IMR-90 (cell line): ENCODE data around the gene SNAP23. TPM values are rescaled to one million over a fixed set of nuclear protein-coding genes. Genes with fewer than 3 reads are reported as not detected.

Source experiments
- ATAC-seq: fragments of 200-7000 bp; cut with Tn5 transposase; 2 replicates; pipeline ENCODE4 v1.9.1; 2020; ENCODE audit warnings: low read depth, mild to moderate bottlenecking, moderate library complexity
- BruUV-seq: library from RNA; stranded (reverse); fragments of 400-500 nt; replicated peaks from 2 replicates; lab custom pipeline; 2021; lab: Mats Ljungman, UMichigan
- CTCF ChIA-PET: fragments of 300-600 bp; formaldehyde crosslinking; extraction: SDS; loops from one replicate; lab custom pipeline; 2021; ENCODE audit warnings: antibody characterized with exemption; lab: Yijun Ruan, JAX
- POLR2A ChIA-PET: fragments of 300-600 bp; sonication (Branson Sonifier 250); formaldehyde crosslinking; loops from one replicate; lab custom pipeline; 2022; ENCODE audit warnings: antibody characterized with exemption; ENCODE audit not compliant: unreplicated experiment; lab: Charles Lee
- DNase-seq: peaks from one replicate; pipeline ENCODE4 v3.0.0; 2013
- H2AFZ ChIP-seq: replicated peaks from 2 replicates; pipeline ENCODE3; 2013; ENCODE audit warnings: low read length, mild to moderate bottlenecking; ENCODE audit not compliant: poor library complexity
- H2AK5ac ChIP-seq: 2 replicates; pipeline ENCODE4 v1.6.1; 2013; ENCODE audit warnings: low read depth, low read length, inconsistent platforms
- H2AK9ac ChIP-seq: replicated peaks from 2 replicates; pipeline ENCODE3; 2013; ENCODE audit warnings: mild to moderate bottlenecking, low read depth, low read length, moderate library complexity; ENCODE audit not compliant: poor library complexity
- H2BK120ac ChIP-seq: 2 replicates; pipeline ENCODE4 v1.6.1; 2013; ENCODE audit warnings: low read depth, low read length, inconsistent platforms
- H2BK15ac ChIP-seq: 3 replicates; pipeline ENCODE4 v1.6.1; 2013; ENCODE audit warnings: low read depth, low read length, inconsistent platforms
- H2BK20ac ChIP-seq: 2 replicates; pipeline ENCODE4 v1.6.1; 2013; ENCODE audit warnings: low read depth, mild to moderate bottlenecking, inconsistent platforms, low read length, moderate library complexity
- H2BK5ac ChIP-seq: 2 replicates; pipeline ENCODE4 v1.6.1; 2013; ENCODE audit warnings: mild to moderate bottlenecking, low read depth, low read length, inconsistent platforms; ENCODE audit not compliant: poor library complexity, severe bottlenecking
- H3K14ac ChIP-seq: replicated peaks from 2 replicates; pipeline ENCODE4 v1.6.1; 2013; ENCODE audit warnings: low read depth, low read length, inconsistent platforms
- H3K18ac ChIP-seq: 2 replicates; pipeline ENCODE4 v1.6.1; 2013; ENCODE audit warnings: low read depth, low read length, control low read depth
- H3K23ac ChIP-seq: 2 replicates; pipeline ENCODE4 v1.6.1; 2013; ENCODE audit warnings: low read depth, low read length, inconsistent platforms
- H3K27ac ChIP-seq: 2 replicates; pipeline ENCODE4 v1.5.1; 2013; ENCODE audit warnings: mild to moderate bottlenecking, control low read depth, low read length; ENCODE audit not compliant: insufficient read depth
- H3K27me3 ChIP-seq: 2 replicates; pipeline ENCODE4 v1.6.1; 2013; ENCODE audit warnings: low read length; ENCODE audit not compliant: control insufficient read depth, insufficient read depth
- H3K36me3 ChIP-seq: 2 replicates; pipeline ENCODE4 v1.6.1; 2013; ENCODE audit warnings: low read length, mixed read lengths; ENCODE audit not compliant: control insufficient read depth, insufficient read depth
- H3K4ac ChIP-seq: 2 replicates; pipeline ENCODE4 v1.6.1; 2013; ENCODE audit warnings: low read depth, low read length, inconsistent platforms
- H3K4me1 ChIP-seq: 2 replicates; pipeline ENCODE4 v1.6.1; 2013; ENCODE audit warnings: low read length, mixed read lengths; ENCODE audit not compliant: control insufficient read depth, insufficient read depth
- H3K4me2 ChIP-seq: 2 replicates; pipeline ENCODE4 v1.6.1; 2013; ENCODE audit warnings: low read depth, mild to moderate bottlenecking, control low read depth, low read length, moderate library complexity
- H3K4me3 ChIP-seq: 2 replicates; pipeline ENCODE4 v1.5.1; 2013; ENCODE audit warnings: low read depth, mild to moderate bottlenecking, control low read depth, low read length, moderate library complexity; ENCODE audit not compliant: insufficient read depth
- H3K56ac ChIP-seq: 2 replicates; pipeline ENCODE4 v1.6.1; 2013; ENCODE audit warnings: low read length, inconsistent platforms; ENCODE audit not compliant: insufficient read depth; ENCODE audit errors: extremely low read depth
- H3K79me1 ChIP-seq, 2 experiments: 2 replicates each; pipeline ENCODE4 v1.6.1; 2013; ENCODE audit warnings: low read length in 2 of 2, inconsistent platforms in 1 of 2, low read depth in 1 of 2
- H3K9ac ChIP-seq: 2 replicates; pipeline ENCODE4 v1.6.1; 2013; ENCODE audit warnings: low read depth, low read length, control low read depth
- H3K9me1 ChIP-seq: 2 replicates; pipeline ENCODE4 v1.6.1; 2013; ENCODE audit warnings: low read length, inconsistent platforms; ENCODE audit not compliant: insufficient read depth
- H3K9me3 ChIP-seq: 2 replicates; pipeline ENCODE4 v1.6.1; 2013; ENCODE audit warnings: low read length; ENCODE audit not compliant: control insufficient read depth, insufficient read depth
- H4K20me1 ChIP-seq: 2 replicates; pipeline ENCODE4 v1.6.1; 2013; ENCODE audit warnings: low read length, inconsistent platforms; ENCODE audit not compliant: insufficient read depth
- H4K5ac ChIP-seq: 2 replicates; pipeline ENCODE4 v1.6.1; 2013; ENCODE audit warnings: mild to moderate bottlenecking, low read depth, low read length, control low read depth
- H4K8ac ChIP-seq, 2 experiments: 2 replicates each; pipeline ENCODE4 v1.6.1; 2013; ENCODE audit warnings: low read depth in 2 of 2, low read length in 2 of 2, control low read depth in 1 of 2, inconsistent platforms in 1 of 2
- H4K91ac ChIP-seq: 2 replicates; pipeline ENCODE4 v1.6.1; 2013; ENCODE audit warnings: low read depth, low read length, inconsistent platforms; ENCODE audit not compliant: insufficient read depth
- CEBPB ChIP-seq: IDR thresholded peaks from 2 replicates; pipeline ENCODE4 v1.6.1; 2012; ENCODE audit warnings: low read depth, low read length, improper control_type of control experiment
- MXI1 ChIP-seq: IDR thresholded peaks from 2 replicates; pipeline ENCODE4 v1.6.1; 2012; ENCODE audit warnings: low read depth, mild to moderate bottlenecking, low read length, moderate library complexity, borderline replicate concordance
- POLR2A ChIP-seq: IDR thresholded peaks from 2 replicates; pipeline ENCODE4 v1.6.1; 2012; ENCODE audit warnings: mild to moderate bottlenecking, low read depth, low read length
- RFX5 ChIP-seq: IDR thresholded peaks from 2 replicates; pipeline ENCODE4 v1.8.0; 2012; ENCODE audit warnings: low read depth, mild to moderate bottlenecking, low read length, moderate library complexity
- WGBS, 2 experiments: methylation state at CpG; one replicate each; pipeline versions ENCODE4 v1.1.5 to v1.1.7; 2013; ENCODE audit warnings: missing lambda C conversion rate in 2 of 2; ENCODE audit not compliant: insufficient read length in 1 of 2; ENCODE audit errors: extremely low coverage in 2 of 2; 5-methylcytosine and 5-hydroxymethylcytosine counted together
- dilution Hi-C: fragments of 300-500 bp; cut with HindIII; formaldehyde crosslinking; loops from one replicate; pipeline ENCODE4 v1.14.3; 2018; ENCODE audit warnings: low sequenced_read_pairs; ENCODE audit not compliant: unreplicated experiment
- in situ Hi-C: fragments of 300-500 bp; cut with MboI; formaldehyde crosslinking; loops from 3 replicates; pipeline ENCODE4 v1.14.3; 2019; ENCODE audit warnings: low sequenced_read_pairs, inconsistent platforms, mixed read lengths
- intact Hi-C: fragments of 100-400 bp; cut with micrococcal nuclease; formaldehyde crosslinking; loops from 2 replicates; pipeline ENCODE4 v1.10.0; 2022
- polyA plus RNA-seq, 3 experiments: library from polyadenylated mRNA; depleted of rRNA; stranded (reverse); fragments of >200 nt; gene quantifications; 2 replicates each; pipeline ENCODE4 v1.2.3, GENCODE V29; 2012; ENCODE audit warnings: low replicate concordance in 1 of 3
- total RNA-seq: library from RNA; depleted of rRNA; stranded (reverse); fragments of >200 nt; gene quantifications from 2 replicates; pipeline ENCODE4 v1.2.3, GENCODE V29; 2012

Gene SNAP23
- total and polyA plus RNA-seq, 2 of the 4 experiments (the other 2 are of a cell fraction), result 36.0 to 45.5 TPM

- Histone ChIP-seq H4K8ac (no peak overlapping the region), H3K4me3 (no peak overlapping the region), H2BK5ac (no peak overlapping the region), H3K9me1 (peaks cover 6% of the 10 kb centered on the region), H3K23ac (no peak overlapping the region), H2AK5ac (no peak overlapping the region), H2BK15ac (no peak overlapping the region), H3K79me1 (peaks cover 21 to 73% of the 10 kb centered on the region in 2 experiments), H3K14ac (no peak overlapping the region), H3K27ac (no peak overlapping the region), H3K4me2 (peak overlapping the region; percentile 36), H3K4me1 (peaks cover 16% of the 10 kb centered on the region), H2AFZ (peak overlapping the region; percentile 40), H3K9ac (no peak overlapping the region; the same call in 1 of the 2 replicates), H3K4ac (no peak overlapping the region), H3K36me3 (peaks cover 2% of the 10 kb centered on the region; the same call in 1 of the 2 replicates), H4K5ac (peak overlapping the region; percentile 36; the same call in 1 of the 2 replicates), H2AK9ac (no peak overlapping the region), H3K9me3 (no peaks in the 10 kb centered on the region), H3K56ac (no peak overlapping the region), H2BK20ac (no peak overlapping the region), H4K20me1 (peaks cover 17% of the 10 kb centered on the region; the same call in 1 of the 2 replicates), H3K27me3 (no peaks in the 10 kb centered on the region), H2BK120ac (no peak overlapping the region), H4K91ac (no peak overlapping the region), H3K18ac (no peak overlapping the region; the same call in 1 of the 2 replicates)
- intact Hi-C loops, result no loop called here
- WGBS, 2 experiments, result no CpG with 5 or more reads among the region's 9 CpGs
- DNase-seq (peak; percentile 78), ATAC-seq (peak; percentile 14)
- dilution Hi-C loops, result no loop called here
- BruUV-seq, result no TSS peak
- POLR2A ChIA-PET, result no interaction called here
- TF ChIP-seq RFX5, result no peak
- no peak for TF ChIP-seq POLR2A
- TF ChIP-seq MXI1, result no peak
- TF ChIP-seq CEBPB, result no peak
- CTCF ChIA-PET, result interaction anchor here (0.9 kb wide), 1 partner anchor 180 kb away, joined by 4 read pairs; no protein-coding TSS in a partner anchor
- in situ Hi-C loops, result no loop called here
Measured at GRCh38 chr15:42508263-42508690, 12.8 kb downstream of the SNAP23 start.
